Regular cardiac myocyte (primary cell): ENCODE measurements around the gene ORC2. TPM values are rescaled to one million over a fixed set of nuclear protein-coding genes. Genes with fewer than 3 reads are reported as not detected.

ENCODE experiments used
- total RNA-seq: library from RNA; depleted of rRNA; stranded (reverse); fragments of >200 nt; gene quantifications from 2 replicates; pipeline ENCODE4 v1.2.3, GENCODE V29; 2014

The ORC2 gene
- total RNA-seq: 14.1 and 20.7 TPM in 2 replicates

DNA sequence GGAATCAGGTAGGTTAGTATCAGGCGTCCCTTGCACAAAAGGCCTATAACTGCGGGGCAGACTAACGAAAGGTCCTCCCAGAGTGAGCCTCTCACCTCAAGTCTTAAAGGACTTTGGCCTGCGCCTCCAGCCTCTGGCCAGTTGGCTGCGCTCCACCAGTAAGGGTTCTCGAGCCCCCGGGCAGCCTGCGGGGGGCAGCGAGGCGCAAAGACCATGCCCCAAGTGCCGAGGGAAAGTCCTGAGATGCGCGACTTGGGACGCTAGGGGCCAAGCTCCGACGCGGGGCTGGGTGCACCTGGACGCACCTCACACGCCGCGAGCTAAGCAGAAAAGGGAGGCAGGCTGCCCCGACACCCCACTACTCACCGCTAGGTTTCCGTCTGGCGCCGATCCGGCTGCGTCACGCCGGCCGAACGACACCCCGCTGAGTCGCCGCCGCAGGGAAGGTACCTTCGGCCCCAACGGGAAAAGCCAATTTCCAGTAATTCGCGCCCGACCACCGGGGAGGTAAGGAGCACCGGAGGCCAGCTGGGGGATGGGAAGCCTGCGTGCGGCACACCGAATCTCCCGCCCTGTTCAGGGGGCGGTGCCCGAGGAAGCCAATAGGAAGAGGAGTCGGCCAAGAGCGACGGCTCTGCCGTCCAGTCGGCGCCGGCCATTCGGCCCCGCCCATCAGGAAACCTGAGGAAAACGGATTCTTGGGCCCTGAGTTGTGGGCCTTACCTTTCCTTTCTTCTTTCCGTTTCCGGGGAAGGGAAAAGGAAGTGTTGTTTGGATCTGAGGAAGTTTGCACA, at the start of gene ORC2:
Gene ORC2 (minus strand): TSS at position 537 of the 794 bp plus-strand sequence. CDS start 5,537 bp downstream, outside the sequence.

DNA sequence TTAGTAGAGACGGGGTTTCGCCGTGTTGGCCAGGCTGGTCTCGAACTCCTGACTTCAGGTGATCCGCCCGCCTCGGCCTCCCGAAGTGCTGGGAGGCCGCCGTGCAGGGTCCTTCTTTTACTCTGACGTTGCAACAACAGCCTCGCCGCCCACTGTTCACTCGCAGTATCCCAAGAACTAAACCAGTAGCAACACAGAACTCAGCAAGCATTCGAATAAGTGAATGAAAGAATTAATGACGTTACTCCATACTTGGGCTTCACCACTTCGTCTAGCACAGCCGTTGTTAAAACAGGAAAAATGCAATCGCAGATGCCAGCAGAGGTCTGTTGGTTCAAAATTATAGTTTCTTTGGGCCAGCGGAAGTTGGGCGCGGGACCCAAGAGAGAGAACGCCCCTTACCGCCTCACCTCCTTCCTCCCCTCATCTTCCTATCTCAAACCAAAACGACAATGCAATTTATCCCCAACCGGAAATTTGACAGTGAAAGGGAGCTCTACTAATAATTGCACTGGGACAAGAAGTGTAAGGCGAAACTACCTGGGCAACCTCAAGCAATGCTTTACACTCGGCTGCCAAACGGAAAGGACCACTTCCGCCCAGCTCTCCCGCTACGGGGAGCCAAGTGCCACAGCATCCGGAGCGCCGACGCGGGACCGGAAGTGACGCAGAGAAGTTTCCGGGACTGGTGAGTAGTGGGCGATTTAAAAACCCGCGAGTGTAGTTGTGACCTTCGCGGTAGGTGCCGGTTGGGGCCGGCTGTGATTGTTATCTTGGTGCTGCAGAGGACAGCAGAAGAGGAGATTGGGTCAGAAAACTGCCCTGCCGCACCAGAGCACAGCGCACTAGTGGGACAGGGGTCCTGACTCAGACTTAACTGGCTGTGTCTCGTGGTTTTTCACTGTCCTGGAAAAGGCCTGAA, 74.5 kb downstream of the ORC2 start, which contains the start of the genes NIF3L1 and PPIL3:
Gene NIF3L1 (plus strand): TSS at position 668 of the 922 bp plus-strand sequence. CDS start 2,573 bp downstream, outside the sequence.
Gene PPIL3 (minus strand): TSS at position 374 of the 922 bp plus-strand sequence. CDS start 1,462 bp downstream, outside the sequence.

DNA sequence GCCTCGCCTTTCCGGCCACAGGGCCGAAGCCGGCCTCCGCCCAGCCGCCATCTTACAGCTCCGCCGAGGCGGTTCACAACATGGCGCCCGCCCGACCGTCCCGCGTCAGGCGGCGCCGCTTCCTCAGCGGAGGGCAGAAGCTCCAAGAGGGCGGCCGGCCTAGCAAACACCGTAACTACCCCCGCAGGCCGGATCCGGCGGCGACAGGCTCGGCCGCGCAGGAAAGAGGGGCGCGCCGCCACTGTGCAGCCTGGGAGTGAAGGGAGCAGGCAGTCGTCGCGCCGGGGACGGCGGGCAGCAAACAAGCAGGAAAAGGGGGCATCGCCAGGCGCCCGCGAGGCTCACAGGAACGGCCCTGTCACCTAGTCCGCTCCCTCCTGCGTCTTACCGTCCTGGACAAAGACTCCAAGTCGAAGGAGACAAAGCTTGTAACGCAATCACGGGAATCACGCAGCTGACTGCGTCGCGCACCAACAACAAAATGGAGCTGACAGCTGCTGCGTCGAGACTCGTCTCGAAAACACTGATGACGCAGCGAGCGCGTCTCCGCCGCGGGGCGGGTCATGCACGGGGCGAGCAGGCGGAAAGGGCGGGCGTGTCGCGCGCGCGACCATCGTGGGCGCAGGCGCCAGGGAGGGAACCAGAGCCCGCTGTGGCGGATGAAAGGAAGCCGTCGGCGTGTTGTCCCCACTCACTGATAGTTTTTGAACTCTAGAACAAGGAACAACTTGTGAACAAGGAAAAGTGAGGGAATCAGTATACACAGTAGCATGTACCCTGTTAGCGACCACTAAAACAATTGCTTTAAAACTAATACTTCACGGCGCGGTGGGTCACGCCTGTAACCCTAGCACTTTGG, 99.1 kb downstream of the ORC2 start, which contains the start of gene CLK1:
Gene CLK1 (minus strand): TSS at position 483 of the 859 bp plus-strand sequence. CDS start 2,796 bp downstream, outside the sequence.

Other genes starting within 250 kb of the ORC2 start
- 656 and 1,039 TPM in 2 replicates for gene BZW1, start 151.8 kb downstream of the ORC2 start, total RNA-seq
- 47.4 and 88.5 TPM in 2 replicates for gene CLK1, start 99.0 kb downstream of the ORC2 start, total RNA-seq
- gene PPIL3, start 74.6 kb downstream of the ORC2 start, total RNA-seq: 49.0 and 56.0 TPM in 2 replicates
- gene NIF3L1, start 74.3 kb downstream of the ORC2 start, total RNA-seq: 25.4 and 38.0 TPM in 2 replicates
- 9.8 and 11.6 TPM in 2 replicates for gene HYCC2, start 108.0 kb upstream of the ORC2 start, total RNA-seq
- 83.7 and 113 TPM in 2 replicates for gene NDUFB3, start 108.3 kb upstream of the ORC2 start, total RNA-seq
- gene CFLAR, start 152.5 kb upstream of the ORC2 start, total RNA-seq: 79.4 and 179 TPM in 2 replicates
- 6.1 and 8.2 TPM in 2 replicates for gene CASP10, start 219.5 kb upstream of the ORC2 start, total RNA-seq